HCT116 (cell line): ENCODE data around the gene RNU6-7. TPM values are rescaled to one million over a fixed set of nuclear protein-coding genes. Genes with fewer than 3 reads are reported as not detected.

Experiments
- ATAC-seq: fragments of 200-7000 bp; cut with Tn5 transposase; 2 replicates; pipeline ENCODE4 v1.9.1; 2020; ENCODE audit warnings: mild to moderate bottlenecking, moderate library complexity
- BruUV-seq: library from RNA; stranded (reverse); fragments of 400-500 nt; replicated peaks from 2 replicates; lab custom pipeline; 2021; lab: Mats Ljungman, UMichigan
- CTCF ChIA-PET: fragments of 300-600 bp; sonication (Branson Sonifier 250); formaldehyde crosslinking; loops from one replicate; lab custom pipeline; 2021; ENCODE audit warnings: antibody characterized with exemption; lab: Charles Lee
- POLR2A ChIA-PET: fragments of 300-600, 350-600 bp; sonication (Branson Sonifier 250); formaldehyde crosslinking; loops from one replicate; lab custom pipeline; 2021; ENCODE audit warnings: antibody characterized with exemption; lab: Charles Lee
- RAD21 ChIA-PET, 2 experiments: fragments of 300-600 bp; sonication (Branson Sonifier 250); formaldehyde crosslinking; loops; one replicate each; lab custom pipeline; 2023; ENCODE audit warnings: low total read pairs in 2 of 2; ENCODE audit not compliant: uncharacterized antibody in 2 of 2, unreplicated experiment in 2 of 2, low non-redundant PET in 1 of 2; lab: Charles Lee
- DNase-seq: peaks from one replicate; pipeline ENCODE4 v3.0.0-alpha.2; 2010; ENCODE audit warnings: low read depth, low spot score
- H2AFZ ChIP-seq: fragments of 200-600 bp; shearing (Covaris generic), sonication (generic); 2 replicates; pipeline ENCODE4 v1.6.1; 2017; ENCODE audit warnings: low read depth, mixed run types, mixed read lengths, antibody characterized with exemption, low read length; ENCODE audit not compliant: poor library complexity, severe bottlenecking
- H3K27ac ChIP-seq: 2 replicates; pipeline ENCODE4 v1.5.1; 2012; ENCODE audit warnings: low read depth, low read length
- H3K27me3 ChIP-seq: fragments of 200-600 bp; sonication (generic); 2 replicates; pipeline ENCODE4 v1.6.1; 2016; ENCODE audit warnings: mixed run types, low read length, mixed read lengths; ENCODE audit not compliant: insufficient read depth
- H3K36me3 ChIP-seq, 2 experiments: fragments of 200-500 bp in 1 of 2; fragments of 200-600 bp in 1 of 2; sonication (Bioruptor generic) in 1 of 2; sonication (generic) in 1 of 2; 2 replicates each; pipeline versions ENCODE4 v1.5.1 to v1.6.1; 2014 to 2016; ENCODE audit warnings: low read length in 2 of 2, inconsistent platforms in 1 of 2, mixed read lengths in 1 of 2, mixed run types in 1 of 2; ENCODE audit not compliant: insufficient read depth in 2 of 2, control insufficient read depth in 1 of 2
- H3K4me1 ChIP-seq, 2 experiments: fragments of 200-600 bp in 1 of 2; sonication (generic) in 1 of 2; 2 replicates each; pipeline versions ENCODE4 v1.5.1 to v1.6.1; 2012 to 2017; ENCODE audit warnings: low read length in 2 of 2, inconsistent platforms in 1 of 2, mild to moderate bottlenecking in 1 of 2, mixed read lengths in 1 of 2, mixed run types in 1 of 2, moderate library complexity in 1 of 2; ENCODE audit not compliant: insufficient read depth in 2 of 2, control insufficient read depth in 1 of 2
- H3K4me2 ChIP-seq: fragments of 200-600 bp; sonication (generic); 2 replicates; pipeline ENCODE4 v1.6.1; 2017; ENCODE audit warnings: mixed run types, low read length, mixed read lengths
- H3K4me3 ChIP-seq, 2 experiments: fragments of 200-600 bp in 1 of 2; sonication (generic) in 1 of 2; replicated peaks in 1 of 2; 2 replicates each; pipeline ENCODE4 v1.5.1; 2011 to 2016; ENCODE audit warnings: low read length in 2 of 2, control low read depth in 1 of 2, low read depth in 1 of 2, mild to moderate bottlenecking in 1 of 2, mixed read lengths in 1 of 2, mixed run types in 1 of 2
- H3K79me2 ChIP-seq: fragments of 200-600 bp; sonication (generic); 2 replicates; pipeline ENCODE4 v1.6.1; 2017; ENCODE audit warnings: mild to moderate bottlenecking, mixed run types, low read length, moderate library complexity, mixed read lengths; ENCODE audit not compliant: insufficient read depth
- H3K9ac ChIP-seq: fragments of 200-600 bp; sonication (generic); 2 replicates; pipeline ENCODE4 v1.6.1; 2016; ENCODE audit warnings: low read length, mixed read lengths
- H3K9me2 ChIP-seq: fragments of 200-600 bp; sonication (generic), shearing (Covaris generic); 2 replicates; pipeline ENCODE4 v1.6.1; 2017; ENCODE audit warnings: mixed run types, mild to moderate bottlenecking, moderate library complexity; ENCODE audit not compliant: insufficient read depth
- H3K9me3 ChIP-seq, 2 experiments: fragments of 200-500 bp in 1 of 2; fragments of 200-600 bp in 1 of 2; sonication (Bioruptor generic) in 1 of 2; sonication (generic) in 1 of 2; 2 replicates each; pipeline ENCODE4 v1.6.1; 2014 to 2017; ENCODE audit warnings: low read length in 2 of 2, mixed read lengths in 2 of 2, inconsistent platforms in 1 of 2, low read depth in 1 of 2, mild to moderate bottlenecking in 1 of 2, mixed run types in 1 of 2, moderate library complexity in 1 of 2; ENCODE audit not compliant: control insufficient read depth in 1 of 2, insufficient read depth in 1 of 2
- H4K20me1 ChIP-seq: fragments of 200-600 bp; sonication (generic), shearing (Covaris generic); 2 replicates; pipeline ENCODE4 v1.6.1; 2017; ENCODE audit warnings: mixed run types, mild to moderate bottlenecking, moderate library complexity; ENCODE audit not compliant: insufficient read depth
- CBX3 ChIP-seq: IDR thresholded peaks from 2 replicates; pipeline ENCODE4 v1.6.1; 2012; ENCODE audit warnings: low read depth
- CEBPB ChIP-seq: IDR thresholded peaks from 2 replicates; pipeline ENCODE4 v1.6.1; 2012; ENCODE audit warnings: low read depth
- EGR1 ChIP-seq: IDR thresholded peaks from 2 replicates; pipeline ENCODE4 v1.6.1; 2012; ENCODE audit warnings: low read depth
- ELF1 ChIP-seq: IDR thresholded peaks from 2 replicates; pipeline ENCODE4 v1.6.1; 2012; ENCODE audit warnings: low read depth, borderline replicate concordance
- EZH2 ChIP-seq: fragments of 200-600 bp; sonication (generic); IDR thresholded peaks from 2 replicates; pipeline ENCODE4 v1.6.1; 2017; ENCODE audit warnings: antibody characterized with exemption, mixed run types
- POLR2AphosphoS5 ChIP-seq: IDR thresholded peaks from 2 replicates; pipeline ENCODE4 v1.6.1; 2011; ENCODE audit warnings: mild to moderate bottlenecking, low read depth, low read length, moderate library complexity
- REST ChIP-seq: IDR thresholded peaks from 2 replicates; pipeline ENCODE4 v1.6.1; 2012; ENCODE audit warnings: low read depth
- SIN3A ChIP-seq: IDR thresholded peaks from 2 replicates; pipeline ENCODE4 v1.6.1; 2012; ENCODE audit warnings: low read depth
- SP1 ChIP-seq: IDR thresholded peaks from 2 replicates; pipeline ENCODE4 v1.6.1; 2012; ENCODE audit warnings: low read depth
- SRF ChIP-seq: IDR thresholded peaks from 2 replicates; pipeline ENCODE4 v1.6.1; 2012; ENCODE audit warnings: low read depth
- ZBTB33 ChIP-seq: IDR thresholded peaks from 2 replicates; pipeline ENCODE4 v1.6.1; 2011; ENCODE audit warnings: mild to moderate bottlenecking, low read length, moderate library complexity; ENCODE audit not compliant: insufficient replicate concordance; ENCODE audit errors: extremely low read depth
- intact Hi-C: fragments of 100-400 bp; cut with micrococcal nuclease; formaldehyde crosslinking; loops from 2 replicates; pipeline ENCODE4 v1.10.0; 2022
- total RNA-seq: library from RNA; stranded (reverse); gene quantifications from one replicate; pipeline ENCODE4 v1.2.1, GENCODE V29; 2021; ENCODE audit not compliant: unreplicated experiment

Gene RNU6-7
- total RNA-seq, 1 experiment from 2014 or later, result not detected

- no peak overlapping the region for H3K27ac ChIP-seq
- TF ChIP-seq EGR1, result no peak
- no peak for TF ChIP-seq ZBTB33
- no peak for TF ChIP-seq EZH2
- TF ChIP-seq ELF1, result no peak
- no peak for TF ChIP-seq REST
- no peak for TF ChIP-seq POLR2AphosphoS5
- TF ChIP-seq SRF, result no peak
- TF ChIP-seq SP1, result no peak
- TF ChIP-seq CBX3, result no peak
- TF ChIP-seq CEBPB, result no peak
- no peak for TF ChIP-seq SIN3A
- TF ChIP-seq, all 23 proteins: peak for 0
- DNase-seq (no peak), ATAC-seq (no peak)
- Histone ChIP-seq H3K9me3 (no peaks in the 10 kb centered on the region), H3K79me2 (no peaks in the 10 kb centered on the region), H3K4me1 (no peaks in the 10 kb centered on the region), H3K4me2 (no peak overlapping the region), H3K36me3 (no peaks in the 10 kb centered on the region), H4K20me1 (no peaks in the 10 kb centered on the region), H3K9ac (no peak overlapping the region), H3K9me2 (no peaks in the 10 kb centered on the region), H2AFZ (no peak overlapping the region), H3K27me3 (no peaks in the 10 kb centered on the region), H3K4me3 (no peak overlapping the region)
- ChIA-PET CTCF (no interaction called here), RAD21 (no interaction called here), POLR2A (no interaction called here)
- intact Hi-C loops, result no loop called here
- BruUV-seq, result no TSS peak
Observed at GRCh38 chr14:32167907-32168306, 33.9 kb upstream of the RNU6-7 start.
